GM18505 (cell line): ENCODE results near the gene NDUFAB1.

Source experiments
- ATAC-seq: cut with Tn5 transposase; IDR thresholded peaks from one replicate; pipeline ENCODE4 v1.9.1; 2021; ENCODE audit not compliant: unreplicated experiment
- POLR2A ChIP-seq: IDR thresholded peaks from 4 replicates; pipeline ENCODE4 v1.6.1; 2011; ENCODE audit warnings: borderline replicate concordance; ENCODE audit not compliant: insufficient read depth, insufficient read length; ENCODE audit errors: extremely low read depth

NDUFAB1 gene

DNA sequence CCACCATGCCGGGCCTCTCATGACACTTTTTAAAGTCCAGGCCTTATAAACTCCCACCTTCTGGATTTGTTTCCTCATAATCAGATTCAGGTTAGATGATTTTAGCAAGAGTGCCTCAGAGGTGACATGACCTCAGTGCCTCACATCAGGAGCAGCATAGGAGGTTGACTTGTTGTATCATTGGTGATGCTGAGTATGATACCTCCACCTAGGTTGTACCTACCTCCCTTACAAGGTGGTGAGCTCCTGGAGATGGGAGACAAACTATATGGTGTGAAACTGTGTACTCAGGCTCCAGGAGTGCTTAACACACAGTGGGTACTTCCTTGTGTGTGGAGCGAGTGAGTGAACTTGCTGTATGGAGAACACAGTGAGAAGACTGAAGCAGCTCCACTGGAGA, 18.6 kb downstream of the NDUFAB1 start:
- no peak for TF ChIP-seq POLR2A
- no peak for ATAC-seq

DNA sequence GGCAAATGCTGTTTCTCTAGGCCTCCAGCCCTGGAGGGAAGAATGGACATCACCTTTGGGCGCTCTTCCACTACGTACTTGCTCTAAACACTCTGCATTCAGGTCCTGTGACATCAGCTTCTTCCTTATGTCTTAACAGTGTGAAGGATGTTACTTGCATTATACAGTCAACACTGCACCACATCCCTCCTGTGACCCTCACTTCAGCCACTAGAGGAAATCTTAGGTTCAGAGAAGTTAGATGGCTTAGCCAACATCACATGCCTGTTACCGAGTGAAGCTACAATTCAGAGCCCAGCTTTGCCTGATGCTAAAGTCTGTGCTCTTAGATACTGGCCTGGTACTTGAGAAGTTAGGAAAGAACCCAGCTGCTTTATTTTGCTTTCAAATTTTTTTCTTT, 20.3 kb downstream of the NDUFAB1 start:
- no peak for TF ChIP-seq POLR2A
- ATAC-seq = no peak

DNA sequence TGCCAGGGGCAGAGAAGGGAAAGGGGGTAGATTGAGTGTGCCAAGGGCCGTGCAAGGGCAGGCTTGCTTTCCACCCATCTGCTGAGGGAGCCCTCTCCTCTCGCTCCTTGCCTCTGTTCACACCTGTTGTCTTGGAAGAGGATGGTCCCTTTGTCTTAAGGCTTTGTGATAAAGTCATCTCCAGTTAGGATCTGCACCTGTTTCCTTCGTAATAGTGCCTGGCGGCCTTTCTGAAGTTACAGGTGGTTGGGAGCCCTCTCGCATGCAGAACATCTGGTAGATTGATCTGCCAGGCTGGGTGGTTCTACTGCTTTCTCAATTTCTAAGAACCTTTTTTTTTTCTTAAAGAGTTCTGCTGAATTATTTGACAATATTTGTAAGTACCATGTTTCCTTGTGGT, 22.3 kb downstream of the NDUFAB1 start:
- ATAC-seq = no peak
- no peak for TF ChIP-seq POLR2A

DNA sequence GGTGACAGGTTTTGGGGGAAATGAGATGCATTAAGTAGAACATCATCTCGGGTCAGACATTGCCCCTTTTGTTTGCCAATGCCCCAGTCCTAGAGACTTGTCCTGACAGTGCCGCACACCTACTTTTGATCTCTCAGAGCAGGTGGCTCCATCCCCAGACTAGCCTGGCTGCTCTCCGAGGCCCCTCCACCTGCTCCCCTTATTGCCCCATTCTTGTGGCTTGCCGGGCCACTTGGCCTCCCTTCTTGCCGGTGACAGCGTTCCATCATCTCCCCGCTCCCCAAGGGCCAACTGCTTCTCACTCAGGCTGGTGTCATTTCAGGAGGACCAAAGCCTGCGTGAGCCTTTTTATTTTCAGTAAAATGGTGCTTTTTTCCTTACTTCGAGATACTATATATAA, 23.7 kb downstream of the NDUFAB1 start:
- no peak for TF ChIP-seq POLR2A
- no peak for ATAC-seq

DNA sequence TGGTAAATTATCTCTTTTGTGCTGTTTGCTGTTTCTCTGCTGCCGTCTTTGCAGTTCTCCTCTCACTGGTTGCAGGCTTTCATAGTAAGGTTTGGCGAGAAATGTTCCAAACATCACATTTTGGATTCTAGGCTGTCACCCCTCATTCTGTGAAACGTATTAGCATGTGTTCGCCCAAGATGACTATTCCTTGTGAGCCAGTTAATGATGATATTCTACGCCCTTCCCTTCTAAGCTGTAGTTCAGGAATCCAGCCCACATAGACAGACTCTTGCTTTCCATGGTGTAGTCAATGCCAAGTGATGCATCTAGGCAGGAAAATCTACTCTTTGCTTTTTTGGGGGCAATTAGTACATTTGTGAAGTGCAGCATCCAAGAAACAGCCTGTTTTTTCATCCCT, 24.2 kb downstream of the NDUFAB1 start:
- TF ChIP-seq POLR2A = no peak
- ATAC-seq = no peak

DNA sequence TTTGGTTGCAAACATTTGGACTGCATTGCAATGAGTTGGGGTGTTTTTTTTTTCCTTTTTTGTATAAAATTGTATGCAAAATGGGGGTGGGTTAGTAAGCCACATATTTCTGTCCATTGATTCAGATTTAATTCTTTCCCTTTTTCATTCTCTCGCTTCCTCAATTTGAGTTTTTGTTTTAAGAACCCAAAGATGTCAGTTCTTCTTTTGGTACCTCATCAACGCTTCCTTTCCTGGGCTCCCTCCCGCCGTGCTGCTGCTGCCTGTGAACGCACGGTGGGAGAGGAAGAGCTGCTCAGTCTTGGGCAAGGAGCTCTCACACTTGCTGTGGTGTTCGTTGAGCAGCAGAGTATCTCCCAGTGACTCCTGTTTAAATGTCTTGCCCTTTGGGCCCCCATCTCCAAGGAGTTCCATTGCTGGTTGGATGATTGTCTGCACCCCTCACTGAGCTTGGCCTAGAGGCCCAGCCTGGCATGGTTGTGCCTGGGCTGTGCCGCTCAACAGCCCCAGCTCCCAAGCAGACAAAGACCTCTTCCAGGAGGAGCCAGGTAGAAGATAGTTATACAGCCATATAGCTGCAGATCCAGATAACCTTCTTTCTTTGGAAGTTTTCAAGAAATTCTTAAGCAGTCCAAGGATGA, 25.0 kb downstream of the NDUFAB1 start:
- no peak for TF ChIP-seq POLR2A
- ATAC-seq = no peak

DNA sequence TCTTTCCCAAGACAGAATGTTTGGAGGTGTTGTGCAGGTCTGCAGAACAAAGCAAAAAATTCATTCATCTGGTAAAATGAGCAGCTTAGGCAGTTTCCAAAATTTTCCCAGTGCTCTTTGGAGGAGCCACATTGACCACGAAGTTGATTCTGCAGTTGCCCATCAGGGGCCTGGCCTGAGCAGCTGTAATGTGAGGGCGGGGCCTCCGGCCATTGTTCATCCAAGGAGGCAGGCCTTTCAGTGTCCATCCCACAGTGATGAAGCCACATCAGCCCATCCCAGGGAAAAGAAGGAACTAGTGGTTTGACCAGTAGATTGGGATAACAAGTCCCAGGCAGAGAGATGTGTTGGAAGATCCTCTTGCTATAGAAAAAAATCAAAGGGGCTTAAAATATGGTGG, 28.5 kb downstream of the NDUFAB1 start:
- no peak for ATAC-seq
- TF ChIP-seq POLR2A = no peak

DNA sequence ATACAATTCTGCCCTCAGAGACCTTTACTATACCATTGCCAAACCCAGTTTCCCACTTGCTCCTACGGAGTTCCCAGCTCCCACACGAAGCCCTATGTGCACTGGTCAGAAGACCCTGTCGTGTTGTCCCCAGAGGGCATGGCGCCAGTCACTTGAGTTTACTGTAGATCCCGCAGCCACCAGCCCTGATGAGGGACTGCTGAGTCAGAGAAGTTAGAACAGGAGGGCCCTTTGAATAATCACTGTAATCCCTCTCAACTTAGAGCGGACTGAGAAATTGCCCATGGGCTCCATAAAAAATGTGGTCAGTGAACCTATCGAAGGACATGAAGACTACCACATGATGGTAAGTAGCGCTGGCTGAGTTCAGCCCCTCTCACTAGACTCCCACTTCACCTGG, 29.4 kb downstream of the NDUFAB1 start:
- ATAC-seq = no peak
- no peak for TF ChIP-seq POLR2A

DNA sequence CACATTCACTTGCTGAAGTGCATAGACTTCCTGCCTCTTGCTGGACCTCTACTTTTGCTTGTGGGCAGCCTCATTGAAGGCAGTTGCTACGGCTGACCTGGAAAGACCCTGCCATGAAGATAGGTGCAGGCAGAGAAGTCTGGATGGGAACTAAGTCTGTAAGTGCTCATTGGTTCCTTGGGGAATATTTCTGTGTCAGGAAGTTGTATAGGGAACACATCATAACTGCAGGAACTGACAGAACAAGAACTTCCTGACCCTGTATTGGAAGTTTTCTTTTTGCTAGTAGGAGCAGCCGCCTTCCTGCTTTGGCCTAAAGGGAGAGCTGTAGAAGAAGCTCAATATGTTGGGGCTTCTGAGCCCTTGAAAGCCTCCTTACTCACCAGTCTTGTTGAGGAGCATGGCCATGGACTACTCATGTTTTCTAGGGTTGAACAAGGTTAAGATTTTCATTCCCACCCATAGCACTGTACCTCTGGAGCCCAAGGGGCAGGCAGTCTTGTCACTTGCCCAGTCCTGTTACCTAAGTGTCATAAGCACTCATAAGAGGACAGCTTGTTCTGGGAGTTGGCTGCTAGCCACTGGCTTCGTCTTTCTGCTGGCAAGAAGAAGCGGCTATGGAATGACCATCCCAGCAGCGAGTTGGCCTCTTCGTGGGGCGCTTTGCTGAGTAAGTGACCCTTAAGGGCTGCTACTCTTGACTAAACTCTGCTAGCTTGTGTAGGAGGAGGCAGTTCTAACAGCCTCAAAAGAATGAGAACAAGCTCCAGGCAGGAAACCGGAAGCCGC, 31.3 kb downstream of the NDUFAB1 start:
- TF ChIP-seq POLR2A = no peak
- ATAC-seq = no peak

DNA sequence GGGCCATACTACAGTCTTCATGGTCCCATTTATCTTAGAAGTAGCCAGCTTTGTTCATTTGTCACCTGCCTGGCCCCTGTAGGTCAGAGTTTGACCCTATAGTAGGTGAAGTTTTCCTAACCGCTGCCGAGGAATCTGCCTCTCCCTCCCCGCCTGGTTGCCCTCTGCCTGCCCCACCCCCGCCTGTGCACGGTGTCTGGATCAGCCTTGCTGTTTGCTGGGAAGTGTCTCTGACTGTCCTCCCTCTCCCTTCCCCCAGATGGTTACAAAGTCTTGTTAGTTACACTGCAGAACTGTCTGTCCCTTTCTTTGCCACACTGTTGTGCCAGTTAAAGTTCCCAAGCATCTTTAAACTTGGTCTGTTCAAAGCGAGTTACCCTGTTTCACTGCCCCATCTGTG, 32.9 kb downstream of the NDUFAB1 start:
- no peak for ATAC-seq
- no peak for TF ChIP-seq POLR2A

DNA sequence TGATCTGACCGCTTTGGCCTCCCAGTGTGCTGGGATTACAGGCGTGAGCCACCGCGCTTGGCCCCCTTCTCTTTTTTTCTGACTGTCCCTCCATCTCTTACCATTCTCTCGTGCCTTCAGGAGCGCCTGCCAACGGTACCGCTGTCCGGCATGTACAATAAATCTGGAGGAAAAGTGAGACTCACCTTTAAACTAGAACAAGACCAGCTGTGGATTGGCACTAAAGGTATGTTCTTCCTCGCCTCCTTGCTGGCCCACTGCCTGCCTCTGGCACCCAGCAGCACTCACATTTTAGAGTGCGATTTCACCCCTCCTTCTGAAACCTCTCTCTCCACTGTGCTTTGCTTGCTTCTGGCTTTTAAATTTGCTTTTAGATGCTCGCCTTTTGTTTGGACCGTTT, 33.6 kb downstream of the NDUFAB1 start:
- no peak for TF ChIP-seq POLR2A
- ATAC-seq = no peak

DNA sequence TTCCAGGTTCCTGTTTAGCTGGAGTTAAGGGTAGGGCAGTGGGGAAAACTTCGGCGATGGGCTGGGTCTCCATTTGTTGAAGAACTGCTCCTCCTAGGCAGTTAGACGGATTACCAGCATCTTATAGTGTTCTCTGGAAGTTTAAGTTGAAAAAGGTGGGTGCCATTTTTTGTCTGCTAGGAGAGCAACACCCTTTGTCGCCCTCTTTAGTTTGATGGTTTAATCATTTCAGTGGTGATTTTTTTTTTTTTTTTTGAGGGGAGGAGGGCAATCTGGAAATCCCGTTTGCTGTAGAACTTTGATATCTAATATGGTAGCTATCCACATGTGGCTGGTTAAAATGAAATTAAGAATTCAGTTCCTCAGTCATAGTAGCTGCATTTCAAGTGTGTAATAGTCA, 34.5 kb downstream of the NDUFAB1 start:
- ATAC-seq = no peak
- no peak for TF ChIP-seq POLR2A

DNA sequence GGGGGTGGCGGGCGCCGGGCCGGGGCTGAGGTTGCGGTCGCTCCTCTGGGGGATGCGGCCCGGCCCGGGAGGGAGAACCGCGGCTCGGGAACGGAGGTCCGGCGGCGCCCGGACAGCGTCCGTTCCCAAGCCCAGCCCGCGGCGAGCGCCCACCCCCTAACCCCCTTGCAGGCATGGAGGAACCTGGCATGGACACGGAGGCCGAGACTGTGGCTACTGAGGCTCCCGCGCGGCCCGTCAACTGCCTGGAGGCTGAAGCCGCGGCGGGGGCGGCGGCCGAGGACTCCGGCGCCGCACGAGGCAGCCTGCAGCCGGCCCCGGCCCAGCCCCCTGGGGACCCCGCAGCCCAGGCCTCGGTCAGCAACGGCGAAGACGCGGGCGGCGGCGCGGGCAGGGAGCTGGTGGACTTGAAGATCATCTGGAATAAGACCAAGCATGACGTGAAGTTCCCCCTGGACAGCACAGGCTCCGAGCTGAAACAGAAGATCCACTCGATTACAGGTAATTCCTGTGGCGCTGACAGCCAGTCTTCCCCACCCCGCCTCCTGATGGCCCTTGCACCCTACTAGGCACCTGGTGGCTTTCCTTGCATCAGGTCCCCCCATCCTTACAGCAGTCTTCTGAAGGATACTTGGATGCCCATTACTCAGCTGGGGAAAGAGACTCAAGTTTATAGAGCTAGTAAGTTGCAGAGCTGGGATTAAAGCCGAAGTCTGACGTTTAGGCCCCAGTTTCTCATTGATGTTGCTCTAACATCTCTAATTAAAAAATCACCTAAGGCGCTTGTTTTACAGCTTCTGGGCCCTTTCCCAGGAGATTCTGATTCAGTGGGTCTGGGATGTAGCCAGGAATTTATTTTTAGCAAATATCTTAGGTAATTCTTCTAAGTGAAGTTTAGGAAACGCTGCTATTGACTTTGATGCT, 38.1 kb downstream of the NDUFAB1 start:
- no peak for TF ChIP-seq POLR2A
- ATAC-seq = peak; percentile 11
